Lung (tissue), 12 donors: ENCODE data around the gene ZNF467. TPM values are rescaled to one million over a fixed set of nuclear protein-coding genes. Genes with fewer than 3 reads are reported as not detected.

ENCODE experiments used
- ATAC-seq: fragments of 200-7000 bp; cut with Tn5 transposase; one replicate; pipeline ENCODE4 v1.9.1; 2020; ENCODE audit warnings: moderate number of reproducible peaks; ENCODE audit not compliant: insufficient read depth, low FRiP score
- DNase-seq, 3 donors: peaks; one replicate each; pipeline ENCODE4 v3.0.0-alpha.2; 2013 to 2017
- H3K27ac ChIP-seq, 2 donors: one replicate each; pipeline ENCODE4 v1.5.1; 2013; ENCODE audit warnings: mild to moderate bottlenecking in 2 of 2, moderate library complexity in 2 of 2, control low read depth in 1 of 2, inconsistent platforms in 1 of 2, low read depth in 1 of 2, low read length in 1 of 2
- H3K27me3 ChIP-seq, 3 donors: one replicate each; pipeline ENCODE4 v1.5.1; 2013; ENCODE audit warnings: low read length in 2 of 3; ENCODE audit not compliant: control insufficient read depth in 3 of 3, insufficient read depth in 3 of 3
- H3K36me3 ChIP-seq, 4 donors: one replicate each; pipeline ENCODE4 v1.5.1; 2013; ENCODE audit warnings: low read length in 4 of 4, mild to moderate bottlenecking in 1 of 4, moderate library complexity in 1 of 4; ENCODE audit not compliant: control insufficient read depth in 4 of 4, insufficient read depth in 4 of 4
- H3K4me1 ChIP-seq, 5 donors: one replicate each; pipeline ENCODE4 v1.5.1; 2013; ENCODE audit warnings: low read length in 5 of 5, mild to moderate bottlenecking in 2 of 5, moderate library complexity in 1 of 5; ENCODE audit not compliant: control insufficient read depth in 5 of 5, insufficient read depth in 5 of 5
- H3K4me3 ChIP-seq: one replicate; pipeline ENCODE4 v1.5.1; 2013; ENCODE audit warnings: mild to moderate bottlenecking, control low read depth, moderate library complexity
- H3K9ac ChIP-seq, 2 donors: one replicate each; pipeline ENCODE4 v1.5.1; 2013; ENCODE audit warnings: low read length in 2 of 2, control low read depth in 1 of 2; ENCODE audit not compliant: insufficient read depth in 1 of 2
- H3K9me3 ChIP-seq, 4 donors: one replicate each; pipeline ENCODE4 v1.5.1; 2013; ENCODE audit warnings: low read length in 3 of 4, mild to moderate bottlenecking in 1 of 4, moderate library complexity in 1 of 4; ENCODE audit not compliant: control insufficient read depth in 4 of 4, insufficient read depth in 3 of 4
- CTCF ChIP-seq: IDR thresholded peaks from 2 replicates; pipeline ENCODE4 v1.5.1; 2012; ENCODE audit warnings: mild to moderate bottlenecking; ENCODE audit errors: control extremely low read depth, extremely low read depth
- WGBS, 2 donors: extraction: QIAGEN DNeasy Blood & Tissue Kit; methylation state at CpG; one replicate each; pipeline ENCODE4 v1.1.7; 2013; 5-methylcytosine and 5-hydroxymethylcytosine counted together
- polyA plus RNA-seq, 2 donors: library from polyadenylated mRNA; stranded (reverse); fragments of 200-250 nt; gene quantifications; one replicate each; pipeline ENCODE4 v1.2.1, GENCODE V29; 2013
- total RNA-seq, 2 donors: library from RNA; depleted of rRNA in 1 of 2; stranded (reverse); fragments of >200 nt in 1 of 2; gene quantifications; one replicate each; pipeline ENCODE4 v1.2.1, GENCODE V29; 2014 to 2021
- donor health status: control.
- donor health status: control.
- donor health status: Bipolar disorder and iron deficiency.
- donor health status: healthy.
- donor health status: DM: yes; HTN: yes; CAD: no.

Gene ZNF467
- total and polyA plus RNA-seq, 4 donors = 9.8 to 27.2 (median 14.9) TPM

DNA sequence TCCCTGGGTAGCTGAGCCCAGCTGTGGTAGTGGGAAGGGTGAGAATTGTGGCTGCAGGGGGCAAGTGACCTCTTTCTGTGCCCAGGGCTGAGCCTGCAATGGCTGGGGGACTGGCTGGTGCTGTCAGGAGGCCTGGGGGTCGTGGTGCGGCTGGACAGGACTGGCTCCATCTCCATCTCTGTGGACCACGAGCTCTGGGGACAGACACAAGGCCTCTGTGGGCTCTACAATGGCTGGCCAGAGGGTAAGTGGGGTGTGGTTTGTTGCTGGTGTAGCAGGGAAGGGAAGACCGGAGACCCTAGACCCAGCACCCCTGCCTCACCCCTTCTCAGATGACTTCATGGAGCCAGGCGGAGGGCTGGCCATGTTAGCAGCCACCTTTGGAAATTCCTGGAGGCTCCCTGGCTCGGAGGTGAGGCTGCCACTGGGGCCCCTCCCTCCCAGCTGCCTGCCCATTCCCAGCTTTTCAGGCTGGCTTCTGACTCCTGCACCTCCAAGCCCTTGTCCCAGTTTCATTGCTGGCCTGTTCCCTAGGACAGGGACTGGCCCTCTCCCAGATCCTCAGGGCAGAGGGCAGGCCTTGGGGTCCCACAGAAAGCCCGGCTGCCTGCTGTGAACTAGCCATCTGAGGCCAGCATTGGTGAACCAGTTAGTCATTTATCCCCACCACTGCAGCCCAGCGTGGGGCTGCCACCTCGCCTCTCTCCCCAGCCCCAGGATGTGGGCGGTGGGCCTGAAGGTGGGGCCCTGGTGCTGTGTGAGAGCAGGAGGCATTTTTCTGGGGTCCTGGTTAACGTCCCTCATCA is 5.5 kb upstream of the ZNF467 start:
- Histone ChIP-seq H3K4me3 (no peak overlapping the region), H3K27ac (no peak overlapping the region), H3K27me3 (no peaks in the 10 kb centered on the region), H3K9me3 (no peaks in the 10 kb centered on the region), H3K4me1 (peaks cover 0 to 37% (median 22%) of the 10 kb centered on the region in 5 donors), H3K36me3 (no peaks in the 10 kb centered on the region), H3K9ac (no peak overlapping the region)
- DNase-seq (no peak), ATAC-seq (no peak)
- WGBS, 2 donors = 86 to 88% methylated on average over 11 of the region's 11 CpGs
- no peak for TF ChIP-seq CTCF

- H3K27me3 ChIP-seq = no peaks in the 10 kb centered on the region
- DNase-seq = no peak
- H3K9ac ChIP-seq = no peak overlapping the region
- H3K4me1 ChIP-seq = peaks cover 0 to 31% (median 19%) of the 10 kb centered on the region in 5 donors
- no peak for TF ChIP-seq CTCF
- H3K36me3 ChIP-seq = no peaks in the 10 kb centered on the region
- H3K27ac ChIP-seq = no peak overlapping the region
- H3K9me3 ChIP-seq = no peaks in the 10 kb centered on the region
- WGBS, 2 donors = 74 to 85% methylated on average over 5 of the region's 5 CpGs
- H3K4me3 ChIP-seq = no peak overlapping the region
- ATAC-seq = no peak
Measured at GRCh38 chr7:149778327-149778637, 4.9 kb upstream of the ZNF467 start.

DNA sequence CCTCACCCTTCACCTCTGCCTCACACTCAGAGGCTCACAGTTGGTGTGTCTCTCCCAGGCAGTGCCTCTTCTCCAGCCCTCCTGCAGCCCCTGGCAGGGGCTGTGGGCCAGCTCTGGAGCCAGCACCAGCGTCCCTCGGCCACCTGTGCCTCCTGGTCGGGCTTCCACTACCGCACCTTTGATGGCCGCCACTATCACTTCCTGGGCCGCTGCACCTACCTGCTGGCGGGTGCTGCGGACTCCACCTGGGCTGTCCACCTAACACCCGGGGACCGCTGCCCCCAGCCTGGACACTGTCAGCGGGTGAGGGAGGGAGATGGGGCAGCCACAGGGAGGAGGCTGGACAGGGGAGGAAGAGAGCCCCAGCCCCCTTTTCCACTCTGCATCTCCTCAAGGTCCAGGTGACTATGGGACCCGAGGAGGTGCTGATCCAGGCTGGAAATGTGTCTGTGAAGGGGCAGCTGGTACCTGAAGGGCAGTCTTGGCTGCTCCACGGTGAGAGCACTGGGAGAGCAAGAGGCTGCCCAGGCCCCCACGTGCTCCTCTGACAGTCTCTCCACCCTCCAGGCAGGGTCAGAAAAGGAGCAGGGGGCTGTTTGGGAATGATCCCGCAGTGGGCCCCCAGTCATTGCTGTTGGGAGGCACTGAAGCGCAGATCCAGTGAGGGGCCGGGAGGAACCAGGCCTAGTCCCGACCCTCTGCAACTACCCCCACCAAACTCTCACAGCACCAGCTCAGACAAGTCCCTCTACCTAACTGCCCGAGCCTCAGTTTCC is 4.4 kb upstream of the ZNF467 start:
- Histone ChIP-seq H3K27me3 (no peaks in the 10 kb centered on the region), H3K27ac (no peak overlapping the region), H3K36me3 (no peaks in the 10 kb centered on the region), H3K9me3 (no peaks in the 10 kb centered on the region), H3K4me1 (peaks cover 0 to 27% (median 13%) of the 10 kb centered on the region in 5 donors), H3K9ac (no peak overlapping the region), H3K4me3 (no peak overlapping the region)
- no peak for TF ChIP-seq CTCF
- DNase-seq (no peak), ATAC-seq (no peak)
- 83 to 91% methylated on average over 19 of the region's 19 CpGs for WGBS, 2 donors
